ENCODE results near the gene SIK2.

SIK2 gene

GRCh38 chr11:111737444-111738210 is 135.4 kb downstream of the SIK2 start:
- POLR2A ChIA-PET, result no interaction called here
- no peak for TF ChIP-seq CTCF (IDR thresholded peaks at IDR 0.05; ENCODE audit: control extremely low read depth, extremely low read depth, low read depth, missing control alignments)
- CTCF ChIA-PET, result interaction anchor here (1.1 kb wide), 1 partner anchor 14 kb away, joined by 3 read pairs; no protein-coding TSS in a partner anchor
- DNase-seq (ENCODE audit: extremely low spot score), result no peak

- ChIA-PET CTCF (no interaction called here), POLR2A (interaction anchor here (0.5 to 0.6 kb wide), 2 partner anchors 17 to 135 kb away, joined by 3 to 7 read pairs; no protein-coding TSS in a partner anchor)
- TF ChIP-seq CTCF (IDR thresholded peaks at IDR 0.05; ENCODE audit: control extremely low read depth, extremely low read depth, low read depth, missing control alignments), result no peak
- no peak for DNase-seq (ENCODE audit: extremely low spot score)
Observed at GRCh38 chr11:111739299-111739698, 137.1 kb downstream of the SIK2 start.

- DNase-seq (ENCODE audit: extremely low spot score), result no peak
- ChIA-PET CTCF (interaction anchor here (0.7 to 0.9 kb wide), 2 partner anchors 10 to 22 kb away, joined by 4 read pairs; no protein-coding TSS in a partner anchor), POLR2A (no interaction called here)
- TF ChIP-seq CTCF (IDR thresholded peaks at IDR 0.05; ENCODE audit: control extremely low read depth, extremely low read depth, low read depth, missing control alignments), result no peak
Observed at GRCh38 chr11:111741751-111742150, 139.5 kb downstream of the SIK2 start.

- DNase-seq (ENCODE audit: extremely low spot score), result no peak
- CTCF ChIA-PET, result interaction anchor here (0.7 to 2.2 kb wide), 4 partner anchors 9 to 125 kb away, joined by 3 to 6 read pairs (median 3); no protein-coding TSS in a partner anchor
- TF ChIP-seq CTCF (IDR thresholded peaks at IDR 0.05; ENCODE audit: control extremely low read depth, extremely low read depth, low read depth, missing control alignments), result no peak
- POLR2A ChIA-PET, result no interaction called here
Observed at GRCh38 chr11:111743700-111744099, 141.5 kb downstream of the SIK2 start.

- ChIA-PET POLR2A (no interaction called here), CTCF (interaction anchor here (1.6 kb wide), 1 partner anchor 15 kb away, joined by 3 read pairs; no protein-coding TSS in a partner anchor)
- no peak for TF ChIP-seq CTCF (IDR thresholded peaks at IDR 0.05; ENCODE audit: control extremely low read depth, extremely low read depth, low read depth, missing control alignments)
- no peak for DNase-seq (ENCODE audit: extremely low spot score)
Observed at GRCh38 chr11:111745719-111746504, 143.7 kb downstream of the SIK2 start.

- no peak for DNase-seq (ENCODE audit: extremely low spot score)
- ChIA-PET CTCF (no interaction called here), POLR2A (no interaction called here)
- no peak for TF ChIP-seq CTCF (IDR thresholded peaks at IDR 0.05; ENCODE audit: control extremely low read depth, extremely low read depth, low read depth, missing control alignments)
Observed at GRCh38 chr11:111748035-111748804, 146.0 kb downstream of the SIK2 start.
